WERI-Rb-1 (cell line): ENCODE data around the gene KCNAB1.
"Not testable (repeated sequence)": the region's sequence is repeated elsewhere in the genome, so short reads cannot be mapped to it uniquely, and the experiment has no call there.

Experiments used
- DNase-seq: peaks from one replicate; pipeline ENCODE4 v3.0.0-alpha.2; 2020
- H3K27ac ChIP-seq: fragments of 250-450 bp; sonication (Bioruptor Pico); 2 replicates; pipeline ENCODE4 v1.5.1; 2020; ENCODE audit warnings: mild to moderate bottlenecking, moderate library complexity
- H3K27me3 ChIP-seq: fragments of 250-450 bp; sonication (Bioruptor Pico); 2 replicates; pipeline ENCODE4 v1.5.1; 2021; ENCODE audit warnings: mild to moderate bottlenecking, low read depth, moderate library complexity; ENCODE audit not compliant: insufficient read depth, severe bottlenecking
- H3K36me3 ChIP-seq: fragments of 250-450 bp; sonication (Bioruptor Pico); 2 replicates; pipeline ENCODE4 v1.5.1; 2020; ENCODE audit warnings: mild to moderate bottlenecking, moderate library complexity
- H3K4me3 ChIP-seq: 2 replicates; pipeline ENCODE4 v1.5.1; 2011; ENCODE audit warnings: low read depth, mild to moderate bottlenecking, control low read depth, low read length
- H3K9me3 ChIP-seq: fragments of 250-450 bp; sonication (Bioruptor Pico); 2 replicates; pipeline ENCODE4 v1.5.1; 2021; ENCODE audit warnings: mild to moderate bottlenecking, moderate library complexity; ENCODE audit not compliant: severe bottlenecking
- TF ChIP-seq, protein P1 (sequence below): IDR thresholded peaks from 2 replicates; pipeline ENCODE4 v1.5.1; 2011; ENCODE audit warnings: low read depth, mild to moderate bottlenecking, control low read depth, inconsistent platforms, low read length

KCNAB1 gene

DNA sequence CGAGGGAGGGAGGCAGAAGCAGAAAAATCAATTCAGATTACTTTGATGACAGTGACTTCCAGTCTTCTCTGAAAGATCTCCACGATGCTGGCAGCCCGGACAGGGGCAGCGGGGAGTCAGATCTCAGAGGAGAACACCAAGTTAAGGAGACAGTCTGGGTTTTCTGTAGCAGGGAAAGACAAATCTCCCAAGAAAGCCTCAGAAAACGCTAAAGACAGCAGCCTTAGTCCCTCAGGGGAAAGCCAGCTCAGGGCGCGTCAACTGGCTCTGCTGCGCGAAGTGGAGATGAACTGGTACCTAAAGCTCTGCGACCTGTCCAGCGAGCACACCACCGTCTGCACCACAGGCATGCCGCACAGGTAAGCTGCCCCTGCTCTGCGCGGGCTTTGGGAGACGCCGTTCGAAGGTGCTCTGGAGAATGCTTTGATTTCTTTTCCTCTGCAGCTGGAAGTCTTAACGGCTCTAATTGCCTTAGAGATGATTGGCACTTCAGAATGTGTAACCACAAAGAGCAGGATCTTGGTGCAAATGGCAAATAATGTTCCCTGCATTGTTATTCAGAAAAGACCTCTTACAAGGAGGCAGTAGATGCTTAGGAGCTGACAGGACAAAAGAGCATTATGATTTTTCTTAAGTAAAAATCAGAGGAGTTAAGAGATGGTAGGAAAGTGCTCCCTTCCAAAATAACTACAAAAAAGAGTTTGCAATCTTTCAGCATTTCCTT lies at the start of gene KCNAB1:
KCNAB1 (plus strand) TSS at position 51 of the 724 bp plus-strand sequence.
- Histone ChIP-seq H3K27me3 (peaks cover 12% of the 10 kb centered on the region), H3K4me3 (peak within 1 kb of the TSS; percentile 8; the same call in 1 of the 2 replicates), H3K36me3 (no peaks in the 10 kb centered on the region), H3K27ac (no peak within 1 kb of the TSS), H3K9me3 (no peaks in the 10 kb centered on the region)
- TF ChIP-seq, protein P1, sequence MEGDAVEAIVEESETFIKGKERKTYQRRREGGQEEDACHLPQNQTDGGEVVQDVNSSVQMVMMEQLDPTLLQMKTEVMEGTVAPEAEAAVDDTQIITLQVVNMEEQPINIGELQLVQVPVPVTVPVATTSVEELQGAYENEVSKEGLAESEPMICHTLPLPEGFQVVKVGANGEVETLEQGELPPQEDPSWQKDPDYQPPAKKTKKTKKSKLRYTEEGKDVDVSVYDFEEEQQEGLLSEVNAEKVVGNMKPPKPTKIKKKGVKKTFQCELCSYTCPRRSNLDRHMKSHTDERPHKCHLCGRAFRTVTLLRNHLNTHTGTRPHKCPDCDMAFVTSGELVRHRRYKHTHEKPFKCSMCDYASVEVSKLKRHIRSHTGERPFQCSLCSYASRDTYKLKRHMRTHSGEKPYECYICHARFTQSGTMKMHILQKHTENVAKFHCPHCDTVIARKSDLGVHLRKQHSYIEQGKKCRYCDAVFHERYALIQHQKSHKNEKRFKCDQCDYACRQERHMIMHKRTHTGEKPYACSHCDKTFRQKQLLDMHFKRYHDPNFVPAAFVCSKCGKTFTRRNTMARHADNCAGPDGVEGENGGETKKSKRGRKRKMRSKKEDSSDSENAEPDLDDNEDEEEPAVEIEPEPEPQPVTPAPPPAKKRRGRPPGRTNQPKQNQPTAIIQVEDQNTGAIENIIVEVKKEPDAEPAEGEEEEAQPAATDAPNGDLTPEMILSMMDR: no peak
- DNase-seq: no peak

DNA sequence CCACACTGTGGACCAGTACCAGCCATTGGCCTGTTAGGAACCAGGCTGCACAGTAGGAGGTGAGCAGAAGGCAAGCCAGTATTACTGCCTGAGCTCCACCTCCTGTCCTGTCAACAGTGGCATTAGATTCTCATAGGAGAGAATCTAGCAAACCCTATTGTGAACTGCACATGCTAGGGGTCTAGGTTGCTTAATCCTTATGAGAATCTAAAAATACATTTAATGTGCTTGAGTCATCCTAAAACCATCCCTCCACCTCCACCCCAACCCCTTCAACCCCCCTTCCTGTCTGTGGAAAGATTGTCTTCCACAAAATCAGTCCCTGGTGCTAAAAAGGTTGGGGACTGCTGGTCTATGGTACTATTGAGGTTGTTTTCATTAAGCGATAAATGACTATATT lies 49.3 kb upstream of the KCNAB1 start:
- no peaks in the 10 kb centered on the region for H3K9me3 ChIP-seq
- TF ChIP-seq, protein P1: no peak

DNA sequence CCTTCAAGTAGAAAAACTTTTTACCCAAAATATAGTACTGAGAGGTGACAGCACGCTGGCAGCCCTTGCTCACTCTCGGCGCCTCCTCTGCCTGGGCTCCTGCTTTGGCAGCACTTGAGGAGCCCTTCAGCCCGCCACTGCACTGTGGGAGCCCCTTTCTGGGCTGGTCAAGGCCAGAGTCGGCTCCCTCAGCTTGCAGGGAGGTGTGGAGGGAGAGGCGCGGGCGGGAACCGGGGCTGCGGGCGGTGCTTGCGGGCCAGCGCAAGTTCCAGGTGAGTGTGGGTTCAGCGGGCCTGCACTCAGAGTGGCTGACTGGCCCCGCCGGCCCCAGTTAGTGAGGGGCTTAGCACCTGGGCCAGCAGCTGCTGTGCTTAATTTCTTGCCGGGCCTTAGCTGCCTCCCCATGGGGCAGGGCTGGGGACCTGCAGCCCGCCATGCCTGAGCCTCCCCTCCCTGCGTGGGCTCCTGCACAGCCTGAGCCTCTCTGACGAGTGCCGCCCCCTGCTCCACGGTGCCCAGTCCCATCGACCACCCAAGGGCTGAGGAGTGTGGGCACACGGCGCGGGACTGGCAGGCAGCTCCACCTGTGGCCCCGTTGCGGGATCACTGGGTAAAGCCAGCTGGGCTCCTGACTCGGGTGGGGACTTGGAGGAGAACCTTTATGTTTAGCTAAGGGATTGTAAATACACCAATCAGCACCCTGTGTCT lies 47.3 kb upstream of the KCNAB1 start:
- H3K27ac ChIP-seq, H3K36me3 ChIP-seq, H3K9me3 ChIP-seq, H3K4me3 ChIP-seq, DNase-seq, H3K27me3 ChIP-seq: not testable (repeated sequence)

More for the DNA sequence above, 49.3 kb upstream of the KCNAB1 start:
- Histone ChIP-seq H3K27ac (no peak overlapping the region), H3K36me3 (no peaks in the 10 kb centered on the region), H3K4me3 (no peak overlapping the region), H3K27me3 (no peaks in the 10 kb centered on the region)
- DNase-seq: no peak

DNA sequence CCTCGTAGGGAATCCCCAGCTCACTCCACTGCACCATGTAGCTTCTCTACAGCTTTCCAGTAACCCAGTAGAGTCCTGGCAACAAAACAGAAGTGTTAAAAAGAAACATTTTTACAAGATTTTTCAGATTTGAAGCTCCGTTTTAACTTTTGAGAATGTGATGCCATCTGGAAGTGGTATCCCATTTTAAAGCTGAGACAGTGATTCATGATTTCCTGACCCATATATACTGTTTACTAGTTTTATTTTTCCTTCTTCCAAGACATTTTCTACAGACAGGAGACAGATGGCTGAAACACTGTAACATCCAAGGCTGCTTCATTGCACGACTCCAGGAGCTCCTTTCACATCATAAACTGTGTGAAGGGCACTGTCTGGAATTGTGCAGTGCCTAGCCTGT lies 30.3 kb upstream of the KCNAB1 start:
- TF ChIP-seq, protein P1: no peak
- Histone ChIP-seq H3K4me3 (no peak overlapping the region), H3K36me3 (no peaks in the 10 kb centered on the region), H3K27ac (no peak overlapping the region), H3K27me3 (no peaks in the 10 kb centered on the region), H3K9me3 (no peaks in the 10 kb centered on the region)
- no peak for DNase-seq

DNA sequence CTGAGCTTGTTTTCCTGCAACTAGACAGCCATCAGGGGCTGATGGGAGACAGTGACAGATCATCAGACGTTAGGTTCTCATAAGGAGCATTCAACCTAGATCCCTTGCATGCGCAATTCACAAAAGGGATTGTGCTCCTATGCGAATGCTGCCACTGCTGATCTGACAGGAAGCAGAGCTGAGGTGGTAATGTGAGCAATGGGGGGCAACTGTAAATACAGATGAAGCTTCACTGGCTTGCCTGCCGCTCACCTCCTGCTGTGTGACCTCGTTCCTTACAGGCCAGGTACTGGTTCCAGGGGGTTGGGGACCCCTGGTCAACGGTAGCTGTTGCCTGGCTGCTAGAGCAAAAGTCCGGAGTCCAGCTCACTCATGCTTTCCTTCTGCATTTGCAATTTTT lies 26.4 kb upstream of the KCNAB1 start:
- Histone ChIP-seq H3K27me3 (no peaks in the 10 kb centered on the region), H3K36me3 (no peaks in the 10 kb centered on the region), H3K27ac (no peak overlapping the region), H3K9me3 (no peaks in the 10 kb centered on the region), H3K4me3 (no peak overlapping the region)
- no peak for DNase-seq
- TF ChIP-seq, protein P1: no peak

DNA sequence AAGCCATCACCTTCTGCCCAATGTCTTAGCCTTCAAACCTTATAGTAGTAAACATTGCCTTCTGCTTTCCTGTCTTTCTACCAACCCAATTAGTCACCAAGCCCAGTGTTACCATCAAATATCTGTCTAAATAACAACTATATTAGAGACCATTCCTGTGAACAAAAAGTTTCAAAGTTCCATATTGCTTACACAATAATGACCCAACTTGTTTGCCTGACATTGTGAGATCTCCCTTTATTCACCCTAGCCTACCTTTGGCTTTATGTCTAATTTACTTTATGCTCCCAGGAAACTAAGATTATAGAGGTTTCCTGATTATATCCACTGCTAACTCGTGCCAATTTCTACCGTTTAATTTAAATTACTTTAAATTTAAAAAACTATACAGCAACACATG lies 26.0 kb upstream of the KCNAB1 start:
- no peaks in the 10 kb centered on the region for H3K9me3 ChIP-seq
- no peaks in the 10 kb centered on the region for H3K36me3 ChIP-seq
- no peak overlapping the region for H3K4me3 ChIP-seq
- no peak for DNase-seq
- TF ChIP-seq, protein P1: no peak
- no peak overlapping the region for H3K27ac ChIP-seq
- H3K27me3 ChIP-seq: no peaks in the 10 kb centered on the region

DNA sequence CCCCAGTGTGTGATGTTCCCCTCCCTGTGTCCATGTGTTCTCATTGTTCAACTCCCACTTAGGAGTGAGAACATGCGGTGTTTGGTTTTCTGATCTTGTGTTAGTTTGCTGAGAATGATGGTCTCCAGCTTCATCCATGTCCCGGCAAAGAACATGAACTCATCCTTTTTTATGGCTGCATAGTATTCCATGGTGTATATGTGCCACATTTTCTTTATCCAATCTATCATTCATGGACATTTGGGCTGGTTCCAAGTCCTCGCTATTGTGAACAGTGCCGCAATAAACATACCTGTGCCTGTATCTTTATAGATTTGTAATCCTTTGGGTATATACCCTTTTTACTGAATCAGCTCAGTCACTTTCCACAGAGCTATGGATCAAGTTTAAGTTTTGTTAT lies 24.7 kb upstream of the KCNAB1 start:
- not testable (repeated sequence) for H3K27ac ChIP-seq, H3K4me3 ChIP-seq, H3K27me3 ChIP-seq, H3K36me3 ChIP-seq, H3K9me3 ChIP-seq, DNase-seq
